GM19193 (cell line): Measurements from ENCODE around the gene MAST1.

Experiments used
- POLR2A ChIP-seq: IDR thresholded peaks from 4 replicates; pipeline ENCODE4 v1.6.1; 2011; ENCODE audit not compliant: insufficient read depth, insufficient read length; ENCODE audit errors: extremely low read depth

The MAST1 gene

GRCh38 chr19:12796146-12797071, 41.9 kb upstream of the MAST1 start:
- TF ChIP-seq POLR2A, result no peak

GRCh38 chr19:12797141-12797587, 41.2 kb upstream of the MAST1 start:
- TF ChIP-seq POLR2A, result no peak

- no peak for TF ChIP-seq POLR2A
These were observed 38.4 kb upstream of the MAST1 start for GRCh38 chr19:12799742-12800465.

- TF ChIP-seq POLR2A, result no peak
These were observed 37.9 kb upstream of the MAST1 start for GRCh38 chr19:12800466-12800770.

- TF ChIP-seq POLR2A, result no peak
These were observed 37.3 kb upstream of the MAST1 start for GRCh38 chr19:12800923-12801465.

GRCh38 chr19:12801466-12802266, 36.6 kb upstream of the MAST1 start, which contains the start of the genes PRDX2 and THSD8:
PRDX2 (minus strand) TSS chr19:12801800; CDS start chr19:12801261, 539 bp downstream.
THSD8 (plus strand) TSS chr19:12802069; CDS start chr19:12802072, 3 bp downstream.
- TF ChIP-seq POLR2A, result peak; percentile 88

GRCh38 chr19:12802267-12803106, 35.8 kb upstream of the MAST1 start:
- no peak for TF ChIP-seq POLR2A

- no peak for TF ChIP-seq POLR2A
These were observed 34.3 kb upstream of the MAST1 start for GRCh38 chr19:12804051-12804450.

GRCh38 chr19:12806242-12807081, 31.9 kb upstream of the MAST1 start, which contains the start of gene RNASEH2A:
RNASEH2A (plus strand) TSS chr19:12806584; CDS start chr19:12806674, 90 bp downstream.
- peak; percentile 86 for TF ChIP-seq POLR2A

- no peak for TF ChIP-seq POLR2A
These were observed 23.2 kb upstream of the MAST1 start for GRCh38 chr19:12815088-12815487.

- no peak for TF ChIP-seq POLR2A
These were observed 16.6 kb upstream of the MAST1 start for GRCh38 chr19:12821761-12822160.

GRCh38 chr19:12825254-12826131, 12.8 kb upstream of the MAST1 start:
- TF ChIP-seq POLR2A, result no peak
